Measurements from ENCODE around the gene ANKZF1.
"Not testable (repeated sequence)": the region's sequence is repeated elsewhere in the genome, so short reads cannot be mapped to it uniquely, and the experiment has no call there.

The ANKZF1 gene
- 49.5 to 167 (median 80.6) reads per million in 9 experiments for total RNA-seq

- peaks cover 46% of the 10 kb centered on the region for H3K36me3 Mint-ChIP-seq (ENCODE audit: insufficient read depth)
- H3K4me3 Mint-ChIP-seq = peak within 1 kb of the TSS; percentile 98 to 99
- peak; percentile 97 to 98 (median 97) for DNase-seq
- no peaks in the 10 kb centered on the region for H3K27me3 Mint-ChIP-seq
- ATAC-seq (replicated peaks) = peak; percentile 94
- H3K9me3 Mint-ChIP-seq = no peaks in the 10 kb centered on the region
- peak within 1 kb of the TSS; percentile 96 to 97 for H3K27ac Mint-ChIP-seq
- H3K4me1 Mint-ChIP-seq (ENCODE audit: low read depth in 2 of 2) = peaks cover 43 to 47% of the 10 kb centered on the region in 2 donors
These were observed at the start of gene ANKZF1, which contains the start of gene ATG9A for GRCh38 chr2:219229305-219230058. ANKZF1 (plus strand) TSS chr2:219229806; CDS start chr2:219230258, 452 bp downstream. ATG9A (minus strand) TSS chr2:219229636; CDS start chr2:219228024, 1,612 bp downstream.

- no peaks in the 10 kb centered on the region for H3K27me3 Mint-ChIP-seq
- peak overlapping the region in 1 of 2 donors; percentile 81 for H3K27ac Mint-ChIP-seq
- DNase-seq = no peak
- peaks cover 33 to 40% of the 10 kb centered on the region in 2 donors for H3K4me1 Mint-ChIP-seq (ENCODE audit: low read depth in 2 of 2)
- H3K9me3 Mint-ChIP-seq = no peaks in the 10 kb centered on the region
- ATAC-seq (replicated peaks) = no peak
- peaks cover 53% of the 10 kb centered on the region for H3K36me3 Mint-ChIP-seq (ENCODE audit: insufficient read depth)
- H3K4me3 Mint-ChIP-seq = no peak overlapping the region
These were observed 48.6 kb upstream of the ANKZF1 start for GRCh38 chr2:219180961-219181360.

- H3K27me3 Mint-ChIP-seq = no peaks in the 10 kb centered on the region
- no peaks in the 10 kb centered on the region for H3K9me3 Mint-ChIP-seq
- peaks cover 53% of the 10 kb centered on the region for H3K36me3 Mint-ChIP-seq (ENCODE audit: insufficient read depth)
- no peak for ATAC-seq (replicated peaks)
- H3K27ac Mint-ChIP-seq = peak overlapping the region; percentile 49 to 81
- DNase-seq = no peak
- H3K4me3 Mint-ChIP-seq = no peak overlapping the region
- H3K4me1 Mint-ChIP-seq (ENCODE audit: low read depth in 2 of 2) = peaks cover 31 to 36% of the 10 kb centered on the region in 2 donors
These were observed 48.1 kb upstream of the ANKZF1 start for GRCh38 chr2:219181531-219181930.

- Mint-ChIP-seq H3K27me3 (no peaks in the 10 kb centered on the region), H3K9me3 (no peaks in the 10 kb centered on the region), H3K27ac (peak overlapping the region in 1 of 2 donors; percentile 81), H3K4me1 (ENCODE audit: low read depth in 2 of 2) (peaks cover 25 to 31% of the 10 kb centered on the region in 2 donors), H3K36me3 (ENCODE audit: insufficient read depth) (peaks cover 50% of the 10 kb centered on the region), H3K4me3 (no peak overlapping the region)
- ATAC-seq (replicated peaks) (no peak), DNase-seq (no peak)
These were observed 47.1 kb upstream of the ANKZF1 start for GRCh38 chr2:219182331-219183150.

GRCh38 chr2:219183151-219183772 is 46.3 kb upstream of the ANKZF1 start:
- H3K4me3 Mint-ChIP-seq = no peak overlapping the region
- peak overlapping the region in 1 of 2 donors; percentile 81 for H3K27ac Mint-ChIP-seq
- H3K27me3 Mint-ChIP-seq = no peaks in the 10 kb centered on the region
- H3K4me1 Mint-ChIP-seq (ENCODE audit: low read depth in 2 of 2) = peaks cover 22 to 30% of the 10 kb centered on the region in 2 donors
- H3K9me3 Mint-ChIP-seq = no peaks in the 10 kb centered on the region
- peaks cover 43% of the 10 kb centered on the region for H3K36me3 Mint-ChIP-seq (ENCODE audit: insufficient read depth)
- DNase-seq (no peak), ATAC-seq (replicated peaks) (no peak)

- ATAC-seq (replicated peaks) = no peak
- Mint-ChIP-seq H3K4me3 (no peak overlapping the region), H3K27me3 (no peaks in the 10 kb centered on the region), H3K36me3 (ENCODE audit: insufficient read depth) (peaks cover 34% of the 10 kb centered on the region), H3K9me3 (no peaks in the 10 kb centered on the region), H3K27ac (no peak overlapping the region), H3K4me1 (ENCODE audit: low read depth in 2 of 2) (peaks cover 17 to 24% of the 10 kb centered on the region in 2 donors)
- DNase-seq = no peak
These were observed 45.5 kb upstream of the ANKZF1 start for GRCh38 chr2:219184121-219184520.

GRCh38 chr2:219186754-219187456 is 42.7 kb upstream of the ANKZF1 start:
- DNase-seq = no peak
- Mint-ChIP-seq H3K27me3 (no peaks in the 10 kb centered on the region), H3K9me3 (no peaks in the 10 kb centered on the region), H3K4me3 (no peak overlapping the region), H3K27ac (peak overlapping the region in 1 of 2 donors; percentile 1), H3K4me1 (ENCODE audit: low read depth in 2 of 2) (peaks cover 0 to 11% of the 10 kb centered on the region in 2 donors), H3K36me3 (ENCODE audit: insufficient read depth) (peaks cover 21% of the 10 kb centered on the region)
- ATAC-seq (replicated peaks) = no peak

GRCh38 chr2:219197388-219197787 is 32.2 kb upstream of the ANKZF1 start:
- H3K36me3 Mint-ChIP-seq (ENCODE audit: insufficient read depth) = peaks cover 6% of the 10 kb centered on the region

GRCh38 chr2:219198974-219199373 is 30.6 kb upstream of the ANKZF1 start:
- Mint-ChIP-seq H3K4me1 (ENCODE audit: low read depth in 2 of 2) (peaks cover 11 to 15% of the 10 kb centered on the region in 2 donors), H3K27me3 (peaks cover 11 to 13% of the 10 kb centered on the region in 2 donors), H3K36me3 (ENCODE audit: insufficient read depth) (peaks cover 6% of the 10 kb centered on the region), H3K27ac (no peak overlapping the region), H3K4me3 (peak overlapping the region in 1 of 2 donors; percentile 66), H3K9me3 (no peaks in the 10 kb centered on the region)
- no peak for DNase-seq
- no peak for ATAC-seq (replicated peaks)

More at GRCh38 chr2:219197388-219197787, 32.2 kb upstream of the ANKZF1 start:
- peaks cover 11 to 13% of the 10 kb centered on the region in 2 donors for H3K27me3 Mint-ChIP-seq
- peaks cover 11 to 15% of the 10 kb centered on the region in 2 donors for H3K4me1 Mint-ChIP-seq (ENCODE audit: low read depth in 2 of 2)
- no peak for DNase-seq
- ATAC-seq (replicated peaks) = no peak
- H3K4me3 Mint-ChIP-seq = no peak overlapping the region
- H3K9me3 Mint-ChIP-seq = no peaks in the 10 kb centered on the region
- H3K27ac Mint-ChIP-seq = no peak overlapping the region

GRCh38 chr2:219199470-219200211 is 30.0 kb upstream of the ANKZF1 start:
- Mint-ChIP-seq H3K4me1 (ENCODE audit: low read depth in 2 of 2) (peaks cover 11 to 15% of the 10 kb centered on the region in 2 donors), H3K4me3 (peak overlapping the region; percentile 80 to 82), H3K27me3 (peaks cover 11 to 13% of the 10 kb centered on the region in 2 donors), H3K9me3 (no peaks in the 10 kb centered on the region), H3K27ac (peak overlapping the region in 1 of 2 donors; percentile 90), H3K36me3 (ENCODE audit: insufficient read depth) (peaks cover 6% of the 10 kb centered on the region)
- DNase-seq = no peak
- no peak for ATAC-seq (replicated peaks)

- H3K36me3 Mint-ChIP-seq (ENCODE audit: insufficient read depth); ATAC-seq (replicated peaks); H3K9me3 Mint-ChIP-seq: not testable (repeated sequence)
- H3K4me1 Mint-ChIP-seq (ENCODE audit: low read depth in 2 of 2) = peaks cover 11 to 15% of the 10 kb centered on the region in 2 donors
- H3K27me3 Mint-ChIP-seq = peaks cover 11 to 13% of the 10 kb centered on the region in 2 donors
- peak overlapping the region; percentile 80 to 82 for H3K4me3 Mint-ChIP-seq
- peak in 2 of 3 experiments; percentile 23 to 29 for DNase-seq
- peak overlapping the region; percentile 81 to 90 for H3K27ac Mint-ChIP-seq
These were observed 28.9 kb upstream of the ANKZF1 start for GRCh38 chr2:219200502-219201326.
